Left cardiac atrium (tissue), 4 donors: ENCODE measurements around the gene SLC35E1. TPM values are rescaled to one million over a fixed set of nuclear protein-coding genes. Genes with fewer than 3 reads are reported as not detected.

Experiments
- ATAC-seq, 2 donors: fragments of 200-7000 bp; cut with Tn5 transposase; one replicate each; pipeline ENCODE4 v1.9.1; 2020; ENCODE audit warnings: mild to moderate bottlenecking in 2 of 2, moderate library complexity in 2 of 2
- DNase-seq: peaks from one replicate; pipeline ENCODE4 v3.0.0-alpha.2; 2020
- intact Hi-C, 2 donors: fragments of 100-400 bp; cut with DNase I; formaldehyde crosslinking; loops; one replicate each; pipeline versions ENCODE4 v1.14.1 to v1.15.1; 2022 to 2023
- total RNA-seq, 2 donors: library from RNA; stranded (reverse); fragmentation: NEBNext Ultra II Directional; extraction: Animal tissue kit (Norgen Biotek cat#: 25700); gene quantifications; one replicate each; pipeline ENCODE4 v1.2.1, GENCODE V29; 2021
- donor health status: DM: no; HTN: yes; CAD: no.
- donor health status: DM: no; HTN: yes; CAD: no; lungs with severe emphysema.
- donor health status: DM: yes; HTN: yes; CAD: no.
- donor health status: Dilated cardiomyopathy.

Gene SLC35E1
- total RNA-seq, 2 donors from 2014 or later, result 27.3 to 28.1 TPM

- ATAC-seq (no peak), DNase-seq (no peak)
- intact Hi-C loops, result no loop called here
Measured at GRCh38 chr19:16530540-16531379, 41.5 kb downstream of the SLC35E1 start.

GRCh38 chr19:16529466-16530144, 42.6 kb downstream of the SLC35E1 start:
- intact Hi-C loops, result no loop called here

GRCh38 chr19:16527971-16528521, 44.2 kb downstream of the SLC35E1 start:
- intact Hi-C loops, result no loop called here
- DNase-seq (no peak), ATAC-seq (no peak)

More at GRCh38 chr19:16529466-16530144, 42.6 kb downstream of the SLC35E1 start:
- DNase-seq (no peak), ATAC-seq (no peak)

- no peak for ATAC-seq
- intact Hi-C loops, result no loop called here
- DNase-seq, result no peak
Measured at GRCh38 chr19:16527334-16527935, 44.8 kb downstream of the SLC35E1 start.

- DNase-seq, result no peak
- intact Hi-C loops, result no loop called here
- ATAC-seq, result no peak
Measured at GRCh38 chr19:16525751-16526481, 46.3 kb downstream of the SLC35E1 start.

- intact Hi-C loops, result no loop called here
- DNase-seq (no peak), ATAC-seq (no peak)
Measured at GRCh38 chr19:16524991-16525734, 47.1 kb downstream of the SLC35E1 start.

GRCh38 chr19:16522559-16523377, 49.4 kb downstream of the SLC35E1 start:
- intact Hi-C loops, result no loop called here
- ATAC-seq, result no peak

GRCh38 chr19:16521715-16522289, 50.4 kb downstream of the SLC35E1 start:
- intact Hi-C loops, result no loop called here

More at GRCh38 chr19:16522559-16523377, 49.4 kb downstream of the SLC35E1 start:
- DNase-seq, result no peak

GRCh38 chr19:16520986-16521624, 51.1 kb downstream of the SLC35E1 start:
- ATAC-seq (no peak), DNase-seq (no peak)
- intact Hi-C loops, result no loop called here

More at GRCh38 chr19:16521715-16522289, 50.4 kb downstream of the SLC35E1 start:
- no peak for ATAC-seq
- no peak for DNase-seq

- ATAC-seq (no peak), DNase-seq (no peak)
- intact Hi-C loops, result no loop called here
Measured at GRCh38 chr19:16520074-16520973, 51.9 kb downstream of the SLC35E1 start.

- DNase-seq (no peak), ATAC-seq (no peak)
- intact Hi-C loops, result no loop called here
Measured at GRCh38 chr19:16519230-16519687, 53.0 kb downstream of the SLC35E1 start.

- intact Hi-C loops, result no loop called here
- DNase-seq (no peak), ATAC-seq (no peak)
Measured at GRCh38 chr19:16518483-16519229, 53.6 kb downstream of the SLC35E1 start.

- intact Hi-C loops, result no loop called here
- no peak for DNase-seq
- ATAC-seq, result no peak
Measured at GRCh38 chr19:16518061-16518460, 54.2 kb downstream of the SLC35E1 start.

- DNase-seq (no peak), ATAC-seq (no peak)
- intact Hi-C loops, result no loop called here
Measured at GRCh38 chr19:16516923-16517610, 55.1 kb downstream of the SLC35E1 start.
